HFF-Myc (cell line): ENCODE measurements around the gene MRAP.

Source experiments
- DNase-seq: peaks from one replicate; pipeline ENCODE4 v3.0.0-alpha.2; 2011; ENCODE audit warnings: low read depth; ENCODE audit errors: extremely low read depth
- H3K4me3 ChIP-seq: replicated peaks from 2 replicates; pipeline ENCODE4 v1.5.1; 2011; ENCODE audit warnings: low read depth, mild to moderate bottlenecking, control low read depth, low read length
- CTCF ChIP-seq: IDR thresholded peaks from 2 replicates; pipeline ENCODE4 v1.5.1; 2012; ENCODE audit warnings: mild to moderate bottlenecking, low read depth, low read length, control low read depth; ENCODE audit errors: missing control alignments

MRAP gene

GRCh38 chr21:32298658-32299081 is at the start of gene MRAP:
MRAP (plus strand) TSS chr21:32298855; CDS start chr21:32298972, 117 bp downstream.
- no peak for TF ChIP-seq CTCF
- DNase-seq, result no peak
- no peak within 1 kb of the TSS for H3K4me3 ChIP-seq

- no peak for TF ChIP-seq CTCF
- no peak for DNase-seq
- H3K4me3 ChIP-seq, result no peak overlapping the region
Measured at GRCh38 chr21:32249511-32250280, 49.0 kb upstream of the MRAP start.

GRCh38 chr21:32252136-32252535 is 46.5 kb upstream of the MRAP start:
- no peak overlapping the region for H3K4me3 ChIP-seq
- no peak for DNase-seq
- no peak for TF ChIP-seq CTCF

- no peak for DNase-seq
- TF ChIP-seq CTCF, result no peak
- no peak overlapping the region for H3K4me3 ChIP-seq
Measured at GRCh38 chr21:32253215-32253641, 45.4 kb upstream of the MRAP start.

GRCh38 chr21:32256251-32256650 is 42.4 kb upstream of the MRAP start:
- DNase-seq, result no peak
- no peak overlapping the region for H3K4me3 ChIP-seq
- no peak for TF ChIP-seq CTCF

- no peak overlapping the region for H3K4me3 ChIP-seq
- peak; percentile 80 for DNase-seq
- no peak for TF ChIP-seq CTCF
Measured at GRCh38 chr21:32256873-32257620, 41.6 kb upstream of the MRAP start.
